ENCODE measurements around the gene HOXB13.

DNA sequence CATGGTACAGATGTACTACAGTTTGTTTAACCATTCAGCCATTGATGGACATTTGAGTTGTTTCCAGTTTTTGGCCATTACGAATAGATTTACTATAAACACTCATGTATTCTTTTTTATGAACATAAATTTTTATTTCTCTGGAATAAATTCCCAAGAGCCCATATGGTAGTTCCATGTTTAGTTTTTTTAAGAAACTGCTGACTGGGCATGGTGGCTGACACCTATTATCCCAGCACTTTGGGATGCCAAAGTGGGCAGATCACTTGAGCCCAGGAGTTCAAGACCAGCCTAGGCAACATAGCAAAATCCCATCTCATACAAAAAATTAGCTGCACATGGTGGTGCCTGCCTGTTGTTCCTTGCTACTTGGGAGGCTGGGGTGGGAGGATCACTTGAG is 36.5 kb downstream of the HOXB13 start:
- TF ChIP-seq CTCF (IDR thresholded peaks at IDR 0.05 in 8 of 11, conservative IDR thresholded peaks at IDR 0.05 in 3 of 11), result no peak
- no peak for TF ChIP-seq POLR2A (IDR thresholded peaks at IDR 0.05)
- no peak for TF ChIP-seq POLR2AphosphoS5 (IDR thresholded peaks at IDR 0.05)
